BE2C (cell line): ENCODE results near the gene ELOVL2.

Source experiments
- DNase-seq: peaks from one replicate; pipeline ENCODE4 v3.0.0-alpha.2; 2020
- H3K27me3 ChIP-seq: fragments of 250-450 bp; sonication (Bioruptor Pico); 2 replicates; pipeline ENCODE4 v1.5.1; 2020; ENCODE audit warnings: mild to moderate bottlenecking
- H3K36me3 ChIP-seq: fragments of 250-450 bp; sonication (Bioruptor Pico); 2 replicates; pipeline ENCODE4 v1.5.1; 2020; ENCODE audit warnings: mild to moderate bottlenecking
- H3K4me1 ChIP-seq: fragments of 250-450 bp; sonication (Bioruptor Pico); 2 replicates; pipeline ENCODE4 v1.5.1; 2020
- H3K4me3 ChIP-seq: 2 replicates; pipeline ENCODE4 v1.5.1; 2011; ENCODE audit warnings: low read depth, low read length
- H3K9me3 ChIP-seq: fragments of 250-450 bp; sonication (Bioruptor Pico); 2 replicates; pipeline ENCODE4 v1.5.1; 2020
- TF ChIP-seq, protein P1 (sequence below): IDR thresholded peaks from 2 replicates; pipeline ENCODE4 v1.5.1; 2012; ENCODE audit warnings: mild to moderate bottlenecking, low read depth, low read length

The ELOVL2 gene

DNA sequence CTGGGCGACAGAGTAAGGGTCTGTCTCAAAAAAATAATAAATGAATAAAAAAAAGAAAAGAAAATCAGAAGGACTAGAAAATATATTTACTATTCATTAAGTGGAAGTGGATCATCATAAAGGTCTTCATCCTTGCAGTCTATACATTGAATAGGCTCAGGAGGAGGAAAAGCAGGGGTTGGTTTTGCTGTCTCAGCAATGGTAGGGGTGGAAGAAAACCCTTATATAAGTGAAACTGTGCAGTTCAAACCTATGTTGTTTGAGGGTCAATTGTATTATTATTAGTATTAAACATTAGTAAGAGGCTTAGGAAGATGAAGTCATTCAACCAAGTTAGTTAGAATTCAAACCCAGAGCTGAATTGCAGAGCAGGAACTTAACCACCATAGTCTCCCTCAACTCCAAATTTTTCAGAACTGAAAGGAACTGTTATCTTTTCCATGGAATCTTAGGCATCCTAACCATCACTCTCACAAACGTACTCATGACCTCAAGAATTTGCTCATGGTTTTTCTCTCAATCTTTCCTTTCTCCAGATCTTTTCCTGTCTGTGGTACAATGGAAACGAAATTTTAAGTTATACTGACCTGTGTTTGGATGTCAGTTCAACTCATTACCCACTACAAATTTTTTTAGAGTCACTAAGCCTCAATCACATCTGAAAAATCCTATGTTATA is 41.8 kb upstream of the ELOVL2 start:
- H3K4me1 ChIP-seq: no peaks in the 10 kb centered on the region
- DNase-seq: no peak
- TF ChIP-seq, protein P1, sequence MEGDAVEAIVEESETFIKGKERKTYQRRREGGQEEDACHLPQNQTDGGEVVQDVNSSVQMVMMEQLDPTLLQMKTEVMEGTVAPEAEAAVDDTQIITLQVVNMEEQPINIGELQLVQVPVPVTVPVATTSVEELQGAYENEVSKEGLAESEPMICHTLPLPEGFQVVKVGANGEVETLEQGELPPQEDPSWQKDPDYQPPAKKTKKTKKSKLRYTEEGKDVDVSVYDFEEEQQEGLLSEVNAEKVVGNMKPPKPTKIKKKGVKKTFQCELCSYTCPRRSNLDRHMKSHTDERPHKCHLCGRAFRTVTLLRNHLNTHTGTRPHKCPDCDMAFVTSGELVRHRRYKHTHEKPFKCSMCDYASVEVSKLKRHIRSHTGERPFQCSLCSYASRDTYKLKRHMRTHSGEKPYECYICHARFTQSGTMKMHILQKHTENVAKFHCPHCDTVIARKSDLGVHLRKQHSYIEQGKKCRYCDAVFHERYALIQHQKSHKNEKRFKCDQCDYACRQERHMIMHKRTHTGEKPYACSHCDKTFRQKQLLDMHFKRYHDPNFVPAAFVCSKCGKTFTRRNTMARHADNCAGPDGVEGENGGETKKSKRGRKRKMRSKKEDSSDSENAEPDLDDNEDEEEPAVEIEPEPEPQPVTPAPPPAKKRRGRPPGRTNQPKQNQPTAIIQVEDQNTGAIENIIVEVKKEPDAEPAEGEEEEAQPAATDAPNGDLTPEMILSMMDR: no peak

DNA sequence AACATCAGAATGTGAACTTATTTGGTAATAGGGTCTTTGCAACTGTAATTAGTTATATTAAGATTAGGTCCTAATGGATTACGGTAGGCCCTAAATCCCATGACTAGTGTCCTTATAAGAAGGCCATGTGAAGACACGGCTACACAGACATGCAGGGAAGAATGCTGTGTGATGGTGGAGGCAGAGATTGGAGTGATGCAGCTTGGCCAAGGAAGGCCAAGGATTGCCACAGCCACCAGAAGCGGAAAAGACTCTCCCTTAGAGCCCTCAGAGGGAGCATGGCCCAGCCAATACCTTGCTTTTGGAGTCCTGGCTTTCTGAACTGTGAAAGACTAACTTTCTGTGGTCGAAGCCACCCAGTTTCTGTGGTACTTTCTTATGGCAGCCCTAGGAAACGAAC is 39.9 kb upstream of the ELOVL2 start:
- Histone ChIP-seq H3K4me1 (no peaks in the 10 kb centered on the region), H3K4me3 (no peak overlapping the region), H3K9me3 (no peaks in the 10 kb centered on the region), H3K36me3 (no peaks in the 10 kb centered on the region), H3K27me3 (no peaks in the 10 kb centered on the region)
- TF ChIP-seq, protein P1: no peak
- no peak for DNase-seq

More for the DNA sequence above, 41.8 kb upstream of the ELOVL2 start:
- no peaks in the 10 kb centered on the region for H3K9me3 ChIP-seq
- no peak overlapping the region for H3K4me3 ChIP-seq
- no peaks in the 10 kb centered on the region for H3K36me3 ChIP-seq
- no peaks in the 10 kb centered on the region for H3K27me3 ChIP-seq

DNA sequence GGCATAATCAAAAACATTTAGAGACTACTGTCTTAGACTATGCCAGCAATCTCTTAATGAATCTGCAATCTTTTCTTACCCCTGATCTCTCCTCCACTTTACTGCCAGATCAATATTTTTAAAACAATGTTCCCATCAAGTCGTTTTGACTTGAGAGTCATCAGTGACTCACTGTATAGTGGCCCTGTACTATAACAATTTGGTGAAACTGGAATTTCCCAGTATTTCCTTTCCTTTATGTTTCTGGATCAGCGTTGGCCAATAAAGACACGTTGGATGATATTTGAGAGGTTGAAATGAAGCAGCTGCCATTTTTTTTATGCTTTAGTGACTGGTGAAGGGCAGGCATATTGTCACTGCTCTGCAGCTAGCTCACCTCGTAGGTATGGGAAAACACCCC is 39.4 kb upstream of the ELOVL2 start:
- Histone ChIP-seq H3K4me3 (no peak overlapping the region), H3K9me3 (no peaks in the 10 kb centered on the region), H3K27me3 (no peaks in the 10 kb centered on the region), H3K36me3 (no peaks in the 10 kb centered on the region), H3K4me1 (no peaks in the 10 kb centered on the region)
- no peak for DNase-seq
- TF ChIP-seq, protein P1: no peak

DNA sequence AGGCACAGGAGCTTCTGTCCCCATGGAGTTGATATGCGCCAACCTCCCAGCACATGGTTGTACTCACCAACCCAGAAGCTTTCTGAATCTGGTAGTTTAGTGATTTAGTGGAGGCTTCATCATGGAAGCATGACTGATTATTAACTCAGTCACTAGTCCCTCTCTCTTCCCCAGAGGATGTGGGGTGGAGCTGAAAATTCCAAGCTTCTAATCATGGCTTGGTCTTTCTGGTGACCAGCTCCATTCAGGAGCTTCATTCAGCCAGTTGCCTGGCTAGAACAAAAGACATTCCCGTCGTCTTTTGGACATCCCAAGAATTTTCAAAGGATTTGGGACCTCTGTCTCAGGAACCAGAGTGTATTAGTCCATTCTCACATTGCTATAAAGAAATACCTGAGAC is 36.2 kb upstream of the ELOVL2 start:
- TF ChIP-seq, protein P1: no peak
- Histone ChIP-seq H3K4me3 (no peak overlapping the region), H3K4me1 (no peaks in the 10 kb centered on the region), H3K9me3 (no peaks in the 10 kb centered on the region), H3K36me3 (no peaks in the 10 kb centered on the region), H3K27me3 (no peaks in the 10 kb centered on the region)
- DNase-seq: no peak

DNA sequence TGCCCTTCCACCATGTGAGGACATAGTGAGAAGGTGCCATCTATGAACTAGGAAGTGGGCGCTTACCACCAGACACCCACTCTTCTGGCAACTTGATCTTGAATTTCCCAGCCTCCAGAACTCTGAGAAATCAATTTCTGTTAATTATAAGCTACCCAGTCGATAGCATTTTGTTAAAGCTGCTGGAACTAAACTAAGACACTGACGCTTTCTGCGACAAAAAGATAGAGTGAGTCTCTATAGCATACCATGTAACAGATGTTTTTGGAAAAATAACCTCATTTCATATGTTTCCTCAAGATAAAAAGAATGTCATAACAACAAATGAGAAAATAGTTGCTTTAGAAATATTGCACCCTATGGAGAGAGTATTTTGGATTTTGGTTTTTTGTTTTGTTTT is 34.2 kb upstream of the ELOVL2 start:
- TF ChIP-seq, protein P1: no peak

DNA sequence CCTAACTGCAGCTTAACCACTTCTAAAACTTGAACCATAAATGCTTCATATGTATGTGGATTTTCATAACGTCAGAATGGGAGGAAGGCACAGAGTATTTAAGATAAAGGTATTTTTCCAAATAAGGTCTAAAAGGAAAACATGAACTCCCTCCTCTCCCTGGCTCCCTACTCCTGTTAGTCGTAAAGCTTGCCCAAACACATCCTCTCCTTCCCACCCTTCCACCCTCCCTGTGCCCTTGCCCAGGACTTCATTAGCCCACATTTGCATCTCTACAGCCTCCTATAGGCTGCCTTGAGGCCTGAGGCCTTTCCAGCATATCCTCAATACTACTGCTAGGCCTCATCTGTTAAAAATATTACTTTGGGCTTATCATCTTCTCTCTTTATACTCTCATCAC is 32.4 kb upstream of the ELOVL2 start:
- Histone ChIP-seq H3K27me3 (no peaks in the 10 kb centered on the region), H3K36me3 (no peaks in the 10 kb centered on the region), H3K4me3 (no peak overlapping the region), H3K4me1 (no peaks in the 10 kb centered on the region), H3K9me3 (no peaks in the 10 kb centered on the region)
- no peak for DNase-seq
- TF ChIP-seq, protein P1: no peak

More for the DNA sequence above, 34.2 kb upstream of the ELOVL2 start:
- no peak for DNase-seq
- Histone ChIP-seq H3K27me3 (no peaks in the 10 kb centered on the region), H3K36me3 (no peaks in the 10 kb centered on the region), H3K4me3 (no peak overlapping the region), H3K9me3 (no peaks in the 10 kb centered on the region), H3K4me1 (no peaks in the 10 kb centered on the region)
